HEK293 (cell line): Measurements from ENCODE around the gene DNAJC7.

Experiments
- GLIS1 ChIP-seq: fragments of 450-650 bp; formaldehyde crosslinking; IDR thresholded peaks from 2 replicates; pipeline ENCODE4 v1.5.1; 2016; ENCODE audit warnings: missing biosample characterization, missing genetic modification characterization
- KLF10 ChIP-seq: fragments of 450-650 bp; IDR thresholded peaks from 2 replicates; pipeline ENCODE4 v1.5.1; 2018; ENCODE audit warnings: missing biosample characterization, mild to moderate bottlenecking, missing genetic modification characterization
- KLF16 ChIP-seq: fragments of 450-650 bp; formaldehyde crosslinking; IDR thresholded peaks from 2 replicates; pipeline ENCODE4 v1.5.1; 2017; ENCODE audit warnings: missing biosample characterization, missing genetic modification characterization
- KLF8 ChIP-seq: fragments of 450-650 bp; formaldehyde crosslinking; IDR thresholded peaks from 2 replicates; pipeline ENCODE4 v1.5.1; 2016; ENCODE audit warnings: missing biosample characterization, missing genetic modification characterization
- OVOL3 ChIP-seq: fragments of 450-650 bp; formaldehyde crosslinking; IDR thresholded peaks from 2 replicates; pipeline ENCODE4 v1.5.1; 2016; ENCODE audit warnings: missing biosample characterization, missing genetic modification characterization
- WT1 ChIP-seq: fragments of 450-650 bp; formaldehyde crosslinking; IDR thresholded peaks from 2 replicates; pipeline ENCODE4 v1.5.1; 2016; ENCODE audit warnings: missing biosample characterization, missing genetic modification characterization
- ZFP41 ChIP-seq: fragments of 450-650 bp; formaldehyde crosslinking; IDR thresholded peaks from 2 replicates; pipeline ENCODE4 v1.5.1; 2016; ENCODE audit warnings: missing biosample characterization, missing genetic modification characterization, borderline replicate concordance
- ZIC2 ChIP-seq: fragments of 450-650 bp; formaldehyde crosslinking; IDR thresholded peaks from 2 replicates; pipeline ENCODE4 v1.5.1; 2016; ENCODE audit warnings: missing biosample characterization, missing genetic modification characterization
- ZNF10 ChIP-seq: fragments of 450-650 bp; formaldehyde crosslinking; IDR thresholded peaks from 2 replicates; pipeline ENCODE4 v1.5.1; 2017; ENCODE audit warnings: missing biosample characterization, missing genetic modification characterization
- ZNF157 ChIP-seq: fragments of 450-650 bp; formaldehyde crosslinking; IDR thresholded peaks from 2 replicates; pipeline ENCODE4 v1.5.1; 2016; ENCODE audit warnings: missing biosample characterization, missing genetic modification characterization
- ZNF214 ChIP-seq: fragments of 450-650 bp; formaldehyde crosslinking; IDR thresholded peaks from 2 replicates; pipeline ENCODE4 v1.5.1; 2017; ENCODE audit warnings: missing biosample characterization, mild to moderate bottlenecking, missing genetic modification characterization, borderline replicate concordance
- ZNF350 ChIP-seq: fragments of 450-650 bp; formaldehyde crosslinking; IDR thresholded peaks from 2 replicates; pipeline ENCODE4 v1.5.0; 2017; ENCODE audit warnings: missing biosample characterization, mild to moderate bottlenecking, missing genetic modification characterization
- ZNF394 ChIP-seq: fragments of 450-650 bp; formaldehyde crosslinking; IDR thresholded peaks from 2 replicates; pipeline ENCODE4 v1.5.1; 2016; ENCODE audit warnings: missing biosample characterization, missing genetic modification characterization, mild to moderate bottlenecking, moderate library complexity, borderline replicate concordance
- ZNF416 ChIP-seq: fragments of 450-650 bp; formaldehyde crosslinking; IDR thresholded peaks from 2 replicates; pipeline ENCODE4 v1.5.1; 2016; ENCODE audit warnings: missing biosample characterization, missing genetic modification characterization
- ZNF426 ChIP-seq: fragments of 450-650 bp; formaldehyde crosslinking; IDR thresholded peaks from 2 replicates; pipeline ENCODE4 v1.5.1; 2017; ENCODE audit warnings: missing biosample characterization, missing genetic modification characterization, mild to moderate bottlenecking, inconsistent platforms, moderate library complexity
- ZNF549 ChIP-seq: fragments of 450-650 bp; IDR thresholded peaks from 2 replicates; pipeline ENCODE4 v1.5.1; 2018; ENCODE audit warnings: missing biosample characterization, missing genetic modification characterization, mild to moderate bottlenecking, inconsistent platforms, moderate library complexity
- ZNF561 ChIP-seq: fragments of 450-650 bp; IDR thresholded peaks from 2 replicates; pipeline ENCODE4 v1.5.1; 2018; ENCODE audit warnings: missing biosample characterization, missing genetic modification characterization, borderline replicate concordance
- ZNF623 ChIP-seq: fragments of 450-650 bp; formaldehyde crosslinking; IDR thresholded peaks from 2 replicates; pipeline ENCODE4 v1.5.1; 2016; ENCODE audit warnings: missing biosample characterization, missing genetic modification characterization
- ZNF654 ChIP-seq: fragments of 450-650 bp; formaldehyde crosslinking; IDR thresholded peaks from 2 replicates; pipeline ENCODE4 v1.5.1; 2016; ENCODE audit warnings: low read depth, missing biosample characterization, missing genetic modification characterization
- ZNF658 ChIP-seq: fragments of 450-650 bp; formaldehyde crosslinking; IDR thresholded peaks from 2 replicates; pipeline ENCODE4; 2016; ENCODE audit warnings: missing biosample characterization, missing genetic modification characterization
- ZNF837 ChIP-seq: fragments of 450-650 bp; formaldehyde crosslinking; IDR thresholded peaks from 2 replicates; pipeline ENCODE4 v1.5.1; 2016; ENCODE audit warnings: missing biosample characterization, missing genetic modification characterization
- ZSCAN16 ChIP-seq: fragments of 450-650 bp; formaldehyde crosslinking; IDR thresholded peaks from 2 replicates; pipeline ENCODE4 v1.5.1; 2016; ENCODE audit warnings: missing biosample characterization, missing genetic modification characterization
- ZSCAN30 ChIP-seq: fragments of 450-650 bp; IDR thresholded peaks from 2 replicates; pipeline ENCODE4 v1.5.1; 2018; ENCODE audit warnings: missing biosample characterization, mild to moderate bottlenecking, missing genetic modification characterization, moderate library complexity
- TF ChIP-seq, protein P1 (sequence below): fragments of 450-650 bp; formaldehyde crosslinking; IDR thresholded peaks from 2 replicates; pipeline ENCODE4 v1.5.1; 2016; ENCODE audit warnings: missing biosample characterization, missing genetic modification characterization, borderline replicate concordance
- TF ChIP-seq, protein P2 (sequence below): fragments of 450-650 bp; formaldehyde crosslinking; IDR thresholded peaks from 2 replicates; pipeline ENCODE4 v1.5.1; 2017; ENCODE audit warnings: missing biosample characterization, missing genetic modification characterization
- TF ChIP-seq, protein P3 (sequence below): sonication (generic); formaldehyde crosslinking; IDR thresholded peaks from 2 replicates; pipeline ENCODE4 v1.8.1; 2022; ENCODE audit warnings: mild to moderate bottlenecking, moderate library complexity, missing genetic modification reagents
- TF ChIP-seq, protein P4 (sequence below): fragments of 450-650 bp; formaldehyde crosslinking; IDR thresholded peaks from 2 replicates; pipeline ENCODE4 v1.5.1; 2016; ENCODE audit warnings: missing biosample characterization, missing genetic modification characterization

The DNAJC7 gene

DNA sequence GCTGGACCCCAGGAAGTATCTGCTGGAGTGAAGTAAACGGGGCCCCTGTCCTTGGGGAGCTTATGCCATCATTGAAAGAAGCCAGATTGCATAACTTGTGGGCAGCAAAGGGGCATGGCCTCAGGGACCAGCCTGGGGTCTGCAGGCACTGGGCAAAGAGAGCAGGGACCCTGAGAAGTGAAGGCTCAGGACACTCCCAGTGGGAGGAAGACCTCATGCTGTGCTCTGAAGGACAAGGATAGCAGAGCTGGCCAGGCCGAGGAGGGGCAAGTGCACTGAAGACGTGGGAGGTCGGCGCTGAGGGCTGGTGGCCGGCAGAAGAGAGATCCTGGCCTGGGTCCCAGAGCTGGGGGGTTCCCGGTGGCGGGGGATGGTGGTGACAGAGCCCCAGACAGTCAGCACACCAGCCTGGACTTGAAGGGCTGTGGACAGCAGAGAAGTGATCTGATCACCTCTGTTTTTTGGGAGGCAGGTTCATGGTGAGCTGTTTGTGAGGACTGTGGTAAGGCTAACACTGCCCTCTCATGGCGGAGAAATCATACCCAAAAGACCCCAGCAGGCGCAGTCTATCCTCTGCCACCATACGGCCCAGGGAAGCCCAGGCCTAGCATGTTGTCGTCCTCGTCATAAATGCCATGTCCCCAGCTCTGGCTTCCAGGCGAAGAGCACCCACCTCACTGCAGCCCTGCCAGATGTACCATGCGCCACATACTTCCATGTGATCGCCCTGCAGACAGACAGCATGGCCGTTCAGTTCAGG is 57.7 kb downstream of the DNAJC7 start (continued):
- TF ChIP-seq, protein P1, sequence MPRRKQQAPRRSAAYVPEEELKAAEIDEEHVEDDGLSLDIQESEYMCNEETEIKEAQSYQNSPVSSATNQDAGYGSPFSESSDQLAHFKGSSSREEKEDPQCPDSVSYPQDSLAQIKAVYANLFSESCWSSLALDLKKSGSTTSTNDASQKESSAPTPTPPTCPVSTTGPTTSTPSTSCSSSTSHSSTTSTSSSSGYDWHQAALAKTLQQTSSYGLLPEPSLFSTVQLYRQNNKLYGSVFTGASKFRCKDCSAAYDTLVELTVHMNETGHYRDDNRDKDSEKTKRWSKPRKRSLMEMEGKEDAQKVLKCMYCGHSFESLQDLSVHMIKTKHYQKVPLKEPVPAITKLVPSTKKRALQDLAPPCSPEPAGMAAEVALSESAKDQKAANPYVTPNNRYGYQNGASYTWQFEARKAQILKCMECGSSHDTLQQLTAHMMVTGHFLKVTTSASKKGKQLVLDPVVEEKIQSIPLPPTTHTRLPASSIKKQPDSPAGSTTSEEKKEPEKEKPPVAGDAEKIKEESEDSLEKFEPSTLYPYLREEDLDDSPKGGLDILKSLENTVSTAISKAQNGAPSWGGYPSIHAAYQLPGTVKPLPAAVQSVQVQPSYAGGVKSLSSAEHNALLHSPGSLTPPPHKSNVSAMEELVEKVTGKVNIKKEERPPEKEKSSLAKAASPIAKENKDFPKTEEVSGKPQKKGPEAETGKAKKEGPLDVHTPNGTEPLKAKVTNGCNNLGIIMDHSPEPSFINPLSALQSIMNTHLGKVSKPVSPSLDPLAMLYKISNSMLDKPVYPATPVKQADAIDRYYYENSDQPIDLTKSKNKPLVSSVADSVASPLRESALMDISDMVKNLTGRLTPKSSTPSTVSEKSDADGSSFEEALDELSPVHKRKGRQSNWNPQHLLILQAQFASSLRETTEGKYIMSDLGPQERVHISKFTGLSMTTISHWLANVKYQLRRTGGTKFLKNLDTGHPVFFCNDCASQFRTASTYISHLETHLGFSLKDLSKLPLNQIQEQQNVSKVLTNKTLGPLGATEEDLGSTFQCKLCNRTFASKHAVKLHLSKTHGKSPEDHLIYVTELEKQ (tag by site-specific recombination), result no peak
- TF ChIP-seq ZNF10 (no peak), ZNF426 (tag by site-specific recombination) (no peak), ZNF658 (tag by site-specific recombination) (no peak), ZFP41 (no peak), ZIC2 (tag by site-specific recombination) (peak; percentile 62), ZNF416 (tag by site-specific recombination) (no peak), ZNF837 (tag by site-specific recombination) (no peak), ZNF350 (tag by site-specific recombination) (no peak), ZNF394 (tag by site-specific recombination) (no peak), GLIS1 (tag by site-specific recombination) (peak; percentile 50), WT1 (tag by site-specific recombination) (no peak), ZNF561 (tag by site-specific recombination) (0 out of 2 replicates have a peak, but pooled peaks have one; percentile 23), ZNF549 (tag by site-specific recombination) (no peak), KLF16 (tag by site-specific recombination) (no peak), KLF8 (tag by site-specific recombination) (no peak), ZNF157 (tag by site-specific recombination) (no peak), OVOL3 (no peak), ZNF654 (tag by site-specific recombination) (peak; percentile 79), ZNF214 (no peak), ZSCAN16 (tag by site-specific recombination) (peak; percentile 93), ZSCAN30 (tag by site-specific recombination) (no peak), ZNF623 (tag by site-specific recombination) (no peak), KLF10 (tag by site-specific recombination) (no peak)
- TF ChIP-seq, protein P2, sequence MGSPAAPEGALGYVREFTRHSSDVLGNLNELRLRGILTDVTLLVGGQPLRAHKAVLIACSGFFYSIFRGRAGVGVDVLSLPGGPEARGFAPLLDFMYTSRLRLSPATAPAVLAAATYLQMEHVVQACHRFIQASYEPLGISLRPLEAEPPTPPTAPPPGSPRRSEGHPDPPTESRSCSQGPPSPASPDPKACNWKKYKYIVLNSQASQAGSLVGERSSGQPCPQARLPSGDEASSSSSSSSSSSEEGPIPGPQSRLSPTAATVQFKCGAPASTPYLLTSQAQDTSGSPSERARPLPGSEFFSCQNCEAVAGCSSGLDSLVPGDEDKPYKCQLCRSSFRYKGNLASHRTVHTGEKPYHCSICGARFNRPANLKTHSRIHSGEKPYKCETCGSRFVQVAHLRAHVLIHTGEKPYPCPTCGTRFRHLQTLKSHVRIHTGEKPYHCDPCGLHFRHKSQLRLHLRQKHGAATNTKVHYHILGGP (tag by site-specific recombination), result no peak
- TF ChIP-seq, protein P3, sequence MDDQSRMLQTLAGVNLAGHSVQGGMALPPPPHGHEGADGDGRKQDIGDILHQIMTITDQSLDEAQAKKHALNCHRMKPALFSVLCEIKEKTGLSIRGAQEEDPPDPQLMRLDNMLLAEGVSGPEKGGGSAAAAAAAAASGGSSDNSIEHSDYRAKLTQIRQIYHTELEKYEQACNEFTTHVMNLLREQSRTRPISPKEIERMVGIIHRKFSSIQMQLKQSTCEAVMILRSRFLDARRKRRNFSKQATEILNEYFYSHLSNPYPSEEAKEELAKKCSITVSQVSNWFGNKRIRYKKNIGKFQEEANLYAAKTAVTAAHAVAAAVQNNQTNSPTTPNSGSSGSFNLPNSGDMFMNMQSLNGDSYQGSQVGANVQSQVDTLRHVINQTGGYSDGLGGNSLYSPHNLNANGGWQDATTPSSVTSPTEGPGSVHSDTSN (CRISPR knock-in tag), result no peak
- TF ChIP-seq, protein P4, sequence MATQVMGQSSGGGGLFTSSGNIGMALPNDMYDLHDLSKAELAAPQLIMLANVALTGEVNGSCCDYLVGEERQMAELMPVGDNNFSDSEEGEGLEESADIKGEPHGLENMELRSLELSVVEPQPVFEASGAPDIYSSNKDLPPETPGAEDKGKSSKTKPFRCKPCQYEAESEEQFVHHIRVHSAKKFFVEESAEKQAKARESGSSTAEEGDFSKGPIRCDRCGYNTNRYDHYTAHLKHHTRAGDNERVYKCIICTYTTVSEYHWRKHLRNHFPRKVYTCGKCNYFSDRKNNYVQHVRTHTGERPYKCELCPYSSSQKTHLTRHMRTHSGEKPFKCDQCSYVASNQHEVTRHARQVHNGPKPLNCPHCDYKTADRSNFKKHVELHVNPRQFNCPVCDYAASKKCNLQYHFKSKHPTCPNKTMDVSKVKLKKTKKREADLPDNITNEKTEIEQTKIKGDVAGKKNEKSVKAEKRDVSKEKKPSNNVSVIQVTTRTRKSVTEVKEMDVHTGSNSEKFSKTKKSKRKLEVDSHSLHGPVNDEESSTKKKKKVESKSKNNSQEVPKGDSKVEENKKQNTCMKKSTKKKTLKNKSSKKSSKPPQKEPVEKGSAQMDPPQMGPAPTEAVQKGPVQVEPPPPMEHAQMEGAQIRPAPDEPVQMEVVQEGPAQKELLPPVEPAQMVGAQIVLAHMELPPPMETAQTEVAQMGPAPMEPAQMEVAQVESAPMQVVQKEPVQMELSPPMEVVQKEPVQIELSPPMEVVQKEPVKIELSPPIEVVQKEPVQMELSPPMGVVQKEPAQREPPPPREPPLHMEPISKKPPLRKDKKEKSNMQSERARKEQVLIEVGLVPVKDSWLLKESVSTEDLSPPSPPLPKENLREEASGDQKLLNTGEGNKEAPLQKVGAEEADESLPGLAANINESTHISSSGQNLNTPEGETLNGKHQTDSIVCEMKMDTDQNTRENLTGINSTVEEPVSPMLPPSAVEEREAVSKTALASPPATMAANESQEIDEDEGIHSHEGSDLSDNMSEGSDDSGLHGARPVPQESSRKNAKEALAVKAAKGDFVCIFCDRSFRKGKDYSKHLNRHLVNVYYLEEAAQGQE (tag by site-specific recombination), result 0 out of 2 replicates have a peak, but pooled peaks have one; percentile 15
